GM19099 (cell line): ENCODE data around the gene GLDC.

Experiments used
- POLR2A ChIP-seq: IDR thresholded peaks from 3 replicates; pipeline ENCODE4 v1.6.1; 2011; ENCODE audit warnings: low read depth; ENCODE audit not compliant: insufficient read length; ENCODE audit errors: extremely low read depth

GLDC gene

DNA sequence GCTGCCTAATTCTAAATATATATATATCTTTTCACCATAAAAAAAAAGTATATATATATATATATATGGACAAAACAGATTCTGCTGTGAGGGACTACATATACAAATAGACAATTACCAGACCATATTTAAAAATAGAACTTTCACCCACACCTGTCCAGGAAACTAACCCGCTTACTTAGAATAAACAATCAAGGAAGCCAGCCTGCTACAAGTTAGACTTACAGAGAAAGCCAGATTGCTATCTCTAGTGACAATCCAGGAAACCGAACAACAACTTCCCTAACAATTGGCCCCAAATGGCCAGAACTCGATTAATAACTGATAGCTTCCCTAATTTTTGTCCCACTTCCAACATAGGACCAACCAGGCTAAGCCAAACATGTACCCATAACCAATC, 5.9 kb downstream of the GLDC start:
- no peak for TF ChIP-seq POLR2A

DNA sequence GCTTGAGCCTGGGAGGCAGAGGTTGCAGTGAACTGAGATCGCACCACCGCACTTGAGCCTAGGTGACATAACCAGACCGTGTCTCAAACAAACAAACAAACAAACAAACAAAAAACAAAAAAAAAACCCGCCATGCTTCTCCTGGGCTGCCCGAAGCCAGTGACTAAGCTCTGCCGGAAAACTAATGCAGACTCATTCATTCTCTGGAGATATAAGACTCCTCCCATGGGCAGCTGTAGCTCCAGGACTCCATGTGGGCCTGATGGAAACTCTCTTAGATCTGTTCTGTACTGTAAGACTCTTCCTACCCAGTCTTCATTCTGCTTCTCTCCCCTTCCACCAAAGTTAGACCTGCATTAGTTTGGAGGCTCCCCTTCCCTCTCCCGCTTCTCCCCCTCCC, 11.1 kb downstream of the GLDC start:
- no peak for TF ChIP-seq POLR2A

DNA sequence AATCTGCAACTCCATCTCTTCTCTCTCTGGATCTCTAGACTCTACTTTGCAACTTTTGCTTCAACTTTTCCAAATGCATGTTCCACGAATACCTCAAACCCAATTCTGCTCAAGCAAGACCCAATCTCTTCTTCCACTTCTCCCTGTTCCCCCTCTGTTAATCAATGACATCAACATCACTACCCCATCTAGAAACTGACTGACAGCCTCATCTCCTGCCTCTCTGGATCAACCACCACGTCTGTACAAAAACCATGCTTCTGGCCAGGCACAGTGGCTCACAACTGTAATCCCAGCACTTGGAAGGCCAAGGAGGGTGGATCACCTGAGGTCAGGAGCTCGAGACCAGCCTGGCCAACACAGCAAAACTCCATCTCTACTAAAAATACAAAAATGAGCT, 12.2 kb downstream of the GLDC start:
- TF ChIP-seq POLR2A, result no peak

DNA sequence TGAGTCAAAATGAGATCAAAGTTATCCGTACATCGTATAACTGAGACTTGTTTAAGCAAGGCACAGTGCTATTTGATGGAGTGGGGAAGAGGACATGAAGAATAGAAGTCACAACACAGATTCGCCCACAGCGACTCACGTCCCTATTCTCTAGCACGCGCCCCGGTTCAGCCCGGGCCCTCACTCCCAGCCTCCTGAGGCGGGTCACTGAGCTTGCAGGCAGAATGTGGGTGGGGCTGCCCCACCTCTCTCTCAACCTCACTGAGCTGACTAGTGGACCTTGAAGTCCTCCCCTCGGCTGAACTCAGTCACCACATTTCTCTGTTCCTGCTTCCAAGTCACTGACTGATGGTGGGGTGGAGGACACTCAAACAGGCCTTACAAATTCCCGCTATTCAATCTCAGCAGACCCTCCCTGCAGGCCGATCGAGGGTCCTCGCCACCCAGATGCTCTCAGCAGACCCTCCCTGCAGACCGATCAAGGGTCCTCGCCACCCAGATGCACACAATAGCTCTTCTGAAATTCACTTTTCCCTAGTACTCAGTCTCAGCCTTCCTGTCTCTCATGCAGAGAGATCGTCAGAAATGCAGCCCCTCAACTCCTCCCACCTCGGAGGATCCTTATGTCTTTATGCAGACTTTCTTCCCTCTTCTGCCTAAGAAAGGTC, 12.9 kb downstream of the GLDC start:
- peak; percentile 29 for TF ChIP-seq POLR2A

DNA sequence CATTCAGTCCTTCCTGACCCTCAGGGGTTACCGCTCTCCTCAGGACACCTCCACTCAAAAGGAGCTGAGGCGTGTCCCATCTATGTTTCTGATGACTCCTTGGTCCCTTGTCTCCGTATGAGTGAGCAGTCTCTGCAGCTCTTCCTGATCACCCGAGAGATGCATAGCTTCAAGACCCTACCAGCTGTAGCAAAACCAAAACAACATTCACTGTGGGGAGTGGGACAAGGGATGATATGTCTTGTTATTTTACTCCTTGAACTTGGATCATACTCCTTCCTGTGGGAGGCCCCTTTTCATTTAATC, 14.4 kb downstream of the GLDC start:
- TF ChIP-seq POLR2A, result no peak

DNA sequence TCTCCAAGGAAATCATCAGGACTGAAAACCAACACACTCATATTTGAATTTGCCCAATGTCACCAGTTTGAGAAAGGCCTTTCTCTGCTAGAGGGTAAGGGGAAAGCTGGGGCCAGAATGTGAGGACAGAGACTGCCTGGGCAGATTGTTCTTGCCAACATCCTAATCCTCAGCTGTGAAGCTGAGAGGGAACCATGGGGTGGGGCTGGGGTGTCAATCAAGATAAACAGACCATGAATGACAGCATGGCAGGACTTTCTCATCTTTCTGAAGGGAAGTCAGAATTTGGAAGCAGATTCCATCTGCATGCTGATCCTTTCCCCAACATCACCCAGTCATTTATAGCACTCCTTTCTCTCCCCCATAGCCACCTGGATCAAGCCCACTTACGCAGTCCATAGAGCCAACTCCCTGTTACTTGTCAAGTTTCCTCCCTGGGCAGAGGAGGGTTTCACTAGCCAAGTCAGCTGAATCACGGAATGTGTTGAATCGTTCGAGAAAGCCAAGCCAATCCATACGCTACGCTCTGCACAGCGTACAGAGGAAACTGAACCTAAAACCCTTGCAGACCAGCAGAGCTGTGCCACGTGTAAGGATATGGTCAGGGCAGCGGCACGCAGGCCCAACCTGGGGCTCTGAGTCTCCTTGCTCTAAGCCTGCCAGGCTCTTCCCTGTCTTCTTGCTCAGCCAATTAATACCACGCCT, 14.9 kb downstream of the GLDC start:
- TF ChIP-seq POLR2A, result peak; percentile 58

DNA sequence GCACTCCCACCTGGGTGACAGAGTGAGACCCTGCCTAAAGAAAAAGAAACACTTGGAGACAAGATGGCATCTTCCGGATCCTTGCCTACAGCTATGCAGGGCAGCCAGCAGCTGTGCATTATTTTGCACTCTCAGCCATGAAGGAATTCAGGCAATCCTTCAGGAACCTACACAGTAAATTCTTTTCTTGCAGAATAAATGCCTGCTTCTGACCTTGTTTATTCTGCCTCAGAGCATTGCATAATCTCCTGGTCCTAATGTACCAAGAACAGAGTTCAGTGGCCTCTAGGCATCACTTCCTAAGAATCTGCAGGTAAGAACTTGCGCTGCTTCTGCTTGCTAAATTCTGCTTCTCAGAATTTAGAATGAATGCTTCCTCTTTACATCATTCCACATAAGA, 16.8 kb downstream of the GLDC start:
- TF ChIP-seq POLR2A, result no peak

DNA sequence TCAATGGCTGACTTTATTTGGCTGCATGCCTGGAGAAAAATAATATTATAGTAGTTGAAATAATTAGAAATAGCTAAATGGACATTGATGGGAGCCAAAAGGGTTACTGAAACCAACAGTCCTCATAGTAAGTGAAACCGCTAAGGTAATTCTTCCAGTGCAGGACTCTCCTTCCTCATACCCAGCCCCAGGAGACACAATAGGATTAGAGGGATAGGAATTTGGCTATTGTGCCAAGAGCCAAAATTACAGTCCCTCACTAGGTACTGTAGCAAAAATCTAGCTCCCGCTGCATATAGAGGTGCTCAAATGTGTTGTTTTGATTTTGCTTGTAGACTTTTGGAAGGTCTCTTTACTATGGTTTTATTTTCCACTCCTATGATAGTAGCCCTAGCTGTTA, 20.2 kb downstream of the GLDC start:
- TF ChIP-seq POLR2A, result no peak

DNA sequence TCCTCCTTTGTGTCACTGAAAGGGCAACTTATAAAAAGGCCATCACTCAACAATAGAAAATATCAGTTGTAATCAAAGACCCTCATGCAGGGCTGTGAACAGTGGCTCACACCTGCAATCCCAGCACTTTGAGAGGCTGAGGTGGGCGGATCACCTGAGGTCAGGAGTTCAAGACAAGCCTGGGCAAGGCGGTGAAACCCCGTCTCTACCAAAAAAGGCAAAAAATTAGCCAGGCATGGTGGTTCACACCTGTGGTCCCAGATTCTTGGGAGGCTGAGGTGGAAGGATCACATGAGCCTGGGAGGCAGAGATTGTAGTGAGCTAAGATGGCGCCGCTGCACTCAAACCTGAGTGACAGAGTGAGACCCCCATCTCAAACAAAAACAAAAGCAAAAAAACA, 24.7 kb downstream of the GLDC start:
- TF ChIP-seq POLR2A, result no peak

DNA sequence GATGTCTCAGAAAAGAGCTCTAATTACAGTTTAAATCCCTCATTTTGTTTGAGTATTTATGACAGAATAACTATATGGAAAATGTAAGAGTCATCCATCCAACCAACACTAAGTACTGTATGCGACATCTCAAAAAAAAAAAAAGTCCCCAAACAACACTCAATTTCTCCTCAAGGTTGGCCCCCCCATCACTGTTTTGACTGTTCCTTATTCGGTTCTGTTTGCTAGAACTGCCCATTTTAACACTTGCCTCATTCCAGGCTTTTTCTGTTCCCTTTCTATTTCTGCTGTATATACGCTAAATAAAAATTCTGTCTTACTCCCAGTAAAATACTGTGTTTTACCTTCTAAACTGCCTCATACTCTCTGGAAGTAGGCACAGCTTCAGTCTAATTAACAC, 25.2 kb downstream of the GLDC start:
- no peak for TF ChIP-seq POLR2A

DNA sequence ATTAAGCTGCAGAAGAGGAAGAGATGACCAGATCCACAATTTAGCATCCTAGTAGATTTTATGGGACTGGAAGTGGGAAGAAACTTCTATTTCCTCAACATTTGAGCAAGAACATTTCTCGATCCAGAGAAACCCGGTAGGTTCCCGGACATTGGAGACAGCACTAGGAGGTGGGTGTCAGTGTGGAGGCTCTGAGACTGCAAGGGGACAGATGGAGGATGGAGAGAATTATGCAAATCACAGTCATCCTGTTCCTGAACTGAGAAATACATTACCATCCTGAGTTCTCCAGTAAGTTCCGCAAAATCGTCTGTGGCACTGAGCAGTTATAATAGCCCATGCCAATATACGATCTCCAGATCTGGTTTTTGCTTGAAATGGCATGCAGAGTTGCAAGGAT, 25.6 kb downstream of the GLDC start:
- TF ChIP-seq POLR2A, result no peak

DNA sequence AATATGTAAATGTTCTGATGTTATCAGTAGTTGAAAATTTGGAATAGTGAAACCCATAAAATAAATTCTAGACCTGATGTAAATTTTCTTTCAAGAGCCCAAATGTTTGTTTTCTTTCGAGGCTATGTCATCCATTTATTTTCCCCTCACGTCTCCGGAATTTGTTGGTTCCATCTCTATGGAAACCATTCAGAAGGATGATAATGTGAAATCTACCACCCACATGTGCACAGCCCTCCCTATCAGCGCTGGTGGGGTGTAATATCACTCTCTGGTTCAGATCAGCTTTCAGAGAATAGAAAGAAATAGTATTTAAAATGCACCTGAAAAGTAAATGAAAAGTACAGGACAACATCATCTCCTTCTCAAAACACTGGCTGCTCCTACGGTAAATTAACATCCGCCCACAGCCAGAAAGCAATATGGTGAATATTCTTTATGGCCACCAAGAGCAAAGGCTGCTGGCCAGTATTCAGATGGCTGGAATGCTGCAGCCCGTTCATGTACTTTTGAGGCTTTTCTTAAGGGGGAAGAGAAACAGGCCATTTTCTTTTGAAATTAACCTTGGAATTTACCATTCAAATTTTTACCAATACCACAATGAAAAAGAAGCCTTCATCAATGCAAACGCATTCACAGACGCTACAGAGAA, 28.5 kb downstream of the GLDC start:
- no peak for TF ChIP-seq POLR2A

DNA sequence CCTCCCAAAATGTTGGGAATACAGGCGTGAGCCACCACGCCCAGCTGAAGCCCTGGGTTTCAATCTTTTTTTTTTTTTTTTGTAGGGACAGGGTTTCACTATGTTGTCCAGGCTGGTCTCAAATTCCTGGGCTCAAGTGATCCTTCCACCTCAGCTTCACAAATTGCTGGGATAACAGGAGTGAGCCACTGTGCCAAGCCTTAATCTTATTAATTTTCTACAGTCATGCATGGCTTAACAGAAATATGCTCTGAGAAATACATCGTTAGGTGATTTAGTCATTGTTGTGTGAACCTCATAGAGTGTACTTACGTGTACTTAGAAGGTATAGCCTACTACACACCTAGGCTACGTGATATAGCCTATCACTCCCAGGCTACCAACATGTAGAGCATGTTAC, 31.0 kb downstream of the GLDC start:
- no peak for TF ChIP-seq POLR2A

DNA sequence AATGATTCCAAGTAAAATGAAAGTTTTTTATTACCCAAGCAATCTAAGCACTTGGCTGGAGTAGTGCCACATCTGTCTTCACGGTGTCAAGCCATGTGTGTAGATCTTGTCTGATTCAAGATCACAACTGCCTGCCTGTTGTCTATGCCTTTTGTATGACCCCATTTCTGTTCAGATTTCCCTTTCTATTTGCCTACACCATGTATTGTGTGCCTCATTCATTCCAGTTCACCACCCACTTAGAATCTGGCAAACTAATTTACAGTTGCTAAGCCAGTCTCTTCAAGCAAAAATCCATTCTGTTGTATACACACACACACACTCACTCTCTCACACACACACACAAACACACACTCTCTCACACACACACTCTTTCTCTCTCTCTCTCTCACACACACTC, 33.7 kb downstream of the GLDC start:
- TF ChIP-seq POLR2A, result no peak

DNA sequence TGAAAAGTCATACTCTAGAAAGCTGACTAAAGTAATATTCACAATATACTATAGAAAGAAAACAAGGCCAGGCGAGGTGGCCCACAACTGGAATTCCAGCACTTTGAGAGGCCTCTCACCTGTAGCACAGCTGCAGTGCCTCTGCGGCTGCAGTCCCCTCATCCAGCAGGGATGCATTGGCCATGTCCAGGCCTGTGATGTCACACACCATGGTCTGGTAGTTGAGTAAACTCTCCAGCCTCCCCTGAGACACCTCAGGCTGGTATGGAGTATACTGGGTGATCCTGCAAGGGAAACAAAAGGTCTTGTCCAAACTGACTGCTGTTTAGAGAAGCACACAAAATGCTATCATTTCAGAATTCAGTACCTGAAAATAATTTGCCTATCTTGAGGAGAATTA, 35.5 kb downstream of the GLDC start:
- no peak for TF ChIP-seq POLR2A

DNA sequence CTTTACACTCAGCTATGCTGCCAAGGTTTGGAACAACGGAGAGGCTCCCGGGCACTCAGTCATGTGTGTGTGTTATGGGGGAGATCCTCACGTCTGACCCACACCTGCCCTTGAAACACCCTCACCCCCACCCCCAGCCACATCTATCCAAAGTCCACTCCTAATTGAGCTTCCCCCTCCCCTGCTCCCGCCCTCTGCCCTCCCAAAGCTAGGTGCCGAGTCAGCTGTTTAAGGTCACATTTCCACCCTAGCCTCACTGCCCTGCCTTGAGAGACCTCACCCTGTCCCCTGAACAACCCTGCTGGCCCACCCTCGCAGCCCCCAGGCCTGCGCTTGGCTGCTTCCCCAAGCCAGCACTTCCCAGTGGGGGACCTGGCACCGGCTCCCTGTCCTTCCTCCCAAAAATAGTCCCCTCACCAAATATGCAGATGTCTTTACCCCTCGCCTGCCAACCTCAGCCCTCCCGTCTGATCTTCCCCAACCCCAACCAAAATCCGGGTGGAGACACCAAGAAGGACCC, 36.0 kb downstream of the GLDC start:
- TF ChIP-seq POLR2A, result no peak
